GM12878 (cell line): ENCODE measurements around the gene N4BP2L2. TPM values are rescaled to one million over a fixed set of nuclear protein-coding genes. Genes with fewer than 3 reads are reported as not detected.

Experiments used
- ATAC-seq: fragments of 200-7000 bp; cut with Tn5 transposase; 3 replicates; pipeline ENCODE4 v1.9.1; 2020; ENCODE audit warnings: mild to moderate bottlenecking, moderate library complexity
- BruUV-seq: library from RNA; stranded (reverse); fragments of 400-500 nt; replicated peaks from 2 replicates; lab custom pipeline; 2021; lab: Mats Ljungman, UMichigan
- CTCF ChIA-PET: fragments of 300-600 bp; sonication (Branson Sonifier 250); formaldehyde crosslinking; extraction: SDS; loops from one replicate; lab custom pipeline; 2021; ENCODE audit warnings: inconsistent platforms; lab: Yijun Ruan, JAX
- POLR2A ChIA-PET: fragments of 350-600 bp; formaldehyde crosslinking; extraction: SDS; loops from one replicate; lab custom pipeline; 2021; ENCODE audit warnings: inconsistent platforms; lab: Charles Lee
- RAD21 ChIA-PET: fragments of 300-600 bp; sonication (Branson Sonifier 250); formaldehyde crosslinking; loops from one replicate; lab custom pipeline; 2023; ENCODE audit warnings: antibody characterized with exemption; ENCODE audit not compliant: unreplicated experiment; lab: Charles Lee
- SMC1A ChIA-PET: fragments of 300-600 bp; sonication (Branson Sonifier 250); formaldehyde crosslinking; loops from one replicate; lab custom pipeline; 2023; ENCODE audit not compliant: unreplicated experiment, uncharacterized antibody; lab: Charles Lee
- DNase-seq: peaks from one replicate; pipeline ENCODE4 v3.0.0-alpha.2; 2011; ENCODE audit warnings: low read depth, low spot score
- FAIRE-seq: peaks from 3 replicates; lab custom pipeline; 2011; peaks lifted over from hg19 to GRCh38; lab: Jason Lieb, UNC
- H2AFZ ChIP-seq: 2 replicates; pipeline ENCODE4 v1.6.0; 2011; ENCODE audit warnings: low read depth, low read length, control low read depth; ENCODE audit not compliant: control insufficient read depth
- H3K27ac ChIP-seq: 2 replicates; pipeline ENCODE4 v1.5.1; 2011; ENCODE audit warnings: control low read depth; ENCODE audit not compliant: control insufficient read depth, insufficient read depth
- H3K27me3 ChIP-seq, 2 experiments: replicated peaks in 1 of 2; 2 replicates each; pipeline versions ENCODE4 v1.6.0 to v1.6.1; 2011; ENCODE audit warnings: low read length in 1 of 2; ENCODE audit not compliant: control insufficient read depth in 2 of 2, insufficient read depth in 2 of 2
- H3K36me3 ChIP-seq, 2 experiments: 2 replicates each; pipeline ENCODE4 v1.5.1; 2011; ENCODE audit warnings: low read length in 1 of 2; ENCODE audit not compliant: control insufficient read depth in 2 of 2, insufficient read depth in 2 of 2
- H3K4me1 ChIP-seq: 2 replicates; pipeline ENCODE4 v1.6.1; 2011; ENCODE audit warnings: mild to moderate bottlenecking, low read length, moderate library complexity, mixed read lengths; ENCODE audit not compliant: control insufficient read depth, insufficient read depth
- H3K4me2 ChIP-seq: 2 replicates; pipeline ENCODE4 v1.6.0; 2011; ENCODE audit warnings: control low read depth; ENCODE audit not compliant: control insufficient read depth, insufficient read depth
- H3K4me3 ChIP-seq: fragments of 200-600 bp; sonication (generic); 2 replicates; pipeline ENCODE4 v1.5.1; 2016
- H3K79me2 ChIP-seq: 2 replicates; pipeline ENCODE4 v1.6.0; 2011; ENCODE audit warnings: low read length; ENCODE audit not compliant: control insufficient read depth, insufficient read depth
- H3K9ac ChIP-seq: 2 replicates; pipeline ENCODE4 v1.8.0; 2011; ENCODE audit warnings: low read length, control low read depth, mixed read lengths; ENCODE audit not compliant: control insufficient read depth, insufficient read depth
- H3K9me3 ChIP-seq: replicated peaks from 3 replicates; pipeline ENCODE4 v1.5.1; 2011; ENCODE audit warnings: mild to moderate bottlenecking, low read length; ENCODE audit not compliant: control insufficient read depth, insufficient read depth
- H4K20me1 ChIP-seq: 2 replicates; pipeline ENCODE4 v1.6.0; 2011; ENCODE audit not compliant: control insufficient read depth, insufficient read depth
- CBFB ChIP-seq: IDR thresholded peaks from 2 replicates; pipeline ENCODE4 v1.6.1; 2016; ENCODE audit warnings: antibody characterized with exemption, low read depth
- NR2C1 ChIP-seq: fragments of 450-650 bp; IDR thresholded peaks from 2 replicates; pipeline ENCODE4 v1.6.1; 2017; ENCODE audit warnings: antibody characterized with exemption, mild to moderate bottlenecking, moderate library complexity
- NRF1 ChIP-seq: conservative IDR thresholded peaks from 2 replicates; pipeline ENCODE4 v1.6.1; 2011; ENCODE audit warnings: mild to moderate bottlenecking, low read depth, low read length, improper control_type of control experiment
- WRNIP1 ChIP-seq: IDR thresholded peaks from 2 replicates; pipeline ENCODE4 v1.6.1; 2011; ENCODE audit warnings: low read depth, low read length, improper control_type of control experiment, borderline replicate concordance
- ZNF274 ChIP-seq: IDR thresholded peaks from one replicate; pipeline ENCODE4 v1.8.0; 2011; ENCODE audit not compliant: insufficient read length, insufficient read depth
- WGBS: methylation state at CpG from one replicate; pipeline ENCODE4 v1.1.6; 2016; ENCODE audit warnings: low lambda C conversion rate; ENCODE audit not compliant: insufficient replicate concordance, insufficient coverage; ENCODE audit errors: missing lambda C conversion rate; 5-methylcytosine and 5-hydroxymethylcytosine counted together
- in situ Hi-C: fragments of 300-500 bp; cut with MboI; formaldehyde crosslinking; loops from 9 replicates; pipeline ENCODE4 v1.14.3; 2018; ENCODE audit warnings: mixed read lengths
- intact Hi-C: fragments of 100-400 bp; cut with micrococcal nuclease; formaldehyde crosslinking; loops from one replicate; pipeline ENCODE4 v1.14.2; 2022; ENCODE audit not compliant: unreplicated experiment
- polyA plus RNA-seq, 11 experiments: library from polyadenylated mRNA; depleted of rRNA in 4 of 11; unstranded in 6 of 11; stranded (reverse) in 5 of 11; fragments of >200 nt; fragmentation: Nextera tagmentation in 4 of 11; fragmentation: Illumina TruSeq in 1 of 11; extraction: Ambion mirVana in 4 of 11; extraction: Trizol in 1 of 11; gene quantifications; 1 replicate in 1 of 11; 2 replicates in 10 of 11; pipeline versions ENCODE4 v1.2.1 to v1.2.3, GENCODE V29; 2011 to 2016; ENCODE audit warnings: inconsistent platforms in 2 of 11, missing spikeins in 2 of 11, low read depth in 1 of 11
- total RNA-seq, 4 experiments: library from RNA; depleted of rRNA in 3 of 4; stranded (reverse); fragments of >200 nt in 3 of 4; fragmentation: Illumina TruSeq in 1 of 4; extraction: Trizol in 1 of 4; gene quantifications; 2 replicates each; pipeline versions ENCODE4 v1.2.1 to v1.2.3, GENCODE V29; 2013 to 2021

The N4BP2L2 gene
- total and polyA plus RNA-seq, 10 of the 15 experiments (the other 5 are each of a cell fraction or from before 2014, with no cell fraction given): 41.7 to 87.1 (median 61.2) TPM

DNA sequence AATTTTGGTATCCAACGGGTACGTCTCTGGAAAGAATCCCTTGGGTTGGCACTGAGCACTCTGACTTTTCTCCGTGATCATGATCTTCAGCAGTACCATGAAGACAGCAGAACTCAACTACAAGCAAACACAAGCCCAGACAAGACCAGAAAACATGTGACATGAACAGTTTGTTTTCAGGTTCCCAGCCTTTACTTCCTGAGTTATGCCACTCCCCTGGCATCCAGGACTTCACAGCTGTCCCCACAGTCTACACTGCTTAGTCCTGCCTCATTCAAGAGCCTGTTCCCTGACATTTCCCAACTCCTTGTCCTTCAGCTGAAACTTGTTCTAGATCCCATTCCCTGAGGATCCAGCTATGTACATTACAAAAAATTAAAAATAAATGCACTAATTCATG, 105.7 kb downstream of the N4BP2L2 start (continued):
- TF ChIP-seq ZNF274: no peak
- no peak for TF ChIP-seq WRNIP1
- TF ChIP-seq NR2C1: no peak

DNA sequence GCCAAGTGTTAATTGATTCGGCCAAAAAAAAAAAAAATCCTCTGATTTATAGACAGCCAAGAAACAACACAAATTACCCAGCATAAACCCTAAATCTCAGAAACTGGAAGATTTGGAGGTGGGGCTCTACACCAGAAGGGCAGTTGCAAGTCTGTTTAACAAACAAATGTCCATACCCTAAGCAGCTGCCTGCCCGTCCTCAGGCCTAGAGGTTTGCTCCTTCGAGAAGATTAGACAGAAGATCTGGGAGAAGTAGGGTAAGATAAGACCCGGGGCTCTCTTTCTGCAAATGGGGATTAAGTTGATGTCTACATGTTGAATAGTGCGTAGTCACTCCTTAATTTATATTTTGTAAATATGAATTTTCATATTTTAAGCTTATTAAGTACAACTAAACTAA, 107.2 kb downstream of the N4BP2L2 start:
- Histone ChIP-seq H3K27me3 (no peaks in the 10 kb centered on the region), H3K36me3 (no peaks in the 10 kb centered on the region), H3K27ac (no peak overlapping the region), H2AFZ (no peak overlapping the region), H3K4me2 (no peak overlapping the region), H3K9me3 (no peaks in the 10 kb centered on the region), H3K79me2 (peaks cover 20% of the 10 kb centered on the region), H4K20me1 (no peaks in the 10 kb centered on the region), H3K4me1 (peaks cover 13% of the 10 kb centered on the region), H3K4me3 (no peak overlapping the region), H3K9ac (no peak overlapping the region)
- in situ Hi-C loops (loop anchor here (25.0 kb wide), 1 partner anchor 1106 kb away; no protein-coding TSS in a partner anchor), intact Hi-C loops (no loop called here)
- DNase-seq: no peak
- no TSS peak for BruUV-seq
- CTCF ChIA-PET: interaction anchor here (1.0 kb wide), 1 partner anchor 16 kb away, joined by 3 read pairs; no protein-coding TSS in a partner anchor
- no peak for ATAC-seq
- SMC1A ChIA-PET: interaction anchor here (0.9 to 1.1 kb wide), 2 partner anchors 17 to 24 kb away, joined by 3 read pairs; no protein-coding TSS in a partner anchor
- RAD21 ChIA-PET: no interaction called here
- no peak for FAIRE-seq
- POLR2A ChIA-PET: interaction anchor here (2.4 kb wide), 1 partner anchor 11 kb away, joined by 10 read pairs; no protein-coding TSS in a partner anchor
- 90% methylated on average over 5 of the region's 5 CpGs for WGBS
- no peak for TF ChIP-seq NRF1
- no peak for TF ChIP-seq CBFB
